Islet precursor cell (in vitro differentiated cells): ENCODE measurements around the gene GPRC5C.

Experiments used
- DNase-seq: peaks from one replicate; pipeline ENCODE4 v3.0.0-alpha.2; 2018

GPRC5C gene

DNA sequence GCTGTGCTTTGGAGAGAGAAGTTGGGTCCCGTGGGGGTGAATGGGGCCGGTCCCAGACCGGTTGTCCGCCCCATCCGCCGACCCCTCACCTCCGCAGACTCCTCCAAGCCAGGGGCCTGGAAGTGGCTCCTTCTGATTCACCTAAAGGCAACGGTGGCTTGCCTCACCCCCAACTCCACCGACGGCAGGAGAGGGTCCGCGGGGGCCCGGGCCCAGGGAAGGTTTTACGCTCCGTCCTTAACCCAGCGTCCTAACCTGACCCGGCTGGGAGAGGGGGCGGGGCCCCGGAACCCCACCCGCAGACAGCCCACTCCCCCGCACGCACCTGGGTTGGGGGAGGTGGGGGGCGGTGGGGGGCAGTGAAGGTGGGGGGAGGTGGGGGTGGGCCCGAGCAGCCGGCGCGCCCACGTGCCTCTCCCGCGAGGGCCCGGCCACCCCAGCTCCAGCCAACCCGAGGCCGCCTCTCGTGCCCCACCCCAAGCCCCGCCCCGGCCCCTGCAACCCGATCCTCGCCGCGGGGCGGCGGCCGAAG, 21.8 kb downstream of the GPRC5C start:
- DNase-seq, result no peak

DNA sequence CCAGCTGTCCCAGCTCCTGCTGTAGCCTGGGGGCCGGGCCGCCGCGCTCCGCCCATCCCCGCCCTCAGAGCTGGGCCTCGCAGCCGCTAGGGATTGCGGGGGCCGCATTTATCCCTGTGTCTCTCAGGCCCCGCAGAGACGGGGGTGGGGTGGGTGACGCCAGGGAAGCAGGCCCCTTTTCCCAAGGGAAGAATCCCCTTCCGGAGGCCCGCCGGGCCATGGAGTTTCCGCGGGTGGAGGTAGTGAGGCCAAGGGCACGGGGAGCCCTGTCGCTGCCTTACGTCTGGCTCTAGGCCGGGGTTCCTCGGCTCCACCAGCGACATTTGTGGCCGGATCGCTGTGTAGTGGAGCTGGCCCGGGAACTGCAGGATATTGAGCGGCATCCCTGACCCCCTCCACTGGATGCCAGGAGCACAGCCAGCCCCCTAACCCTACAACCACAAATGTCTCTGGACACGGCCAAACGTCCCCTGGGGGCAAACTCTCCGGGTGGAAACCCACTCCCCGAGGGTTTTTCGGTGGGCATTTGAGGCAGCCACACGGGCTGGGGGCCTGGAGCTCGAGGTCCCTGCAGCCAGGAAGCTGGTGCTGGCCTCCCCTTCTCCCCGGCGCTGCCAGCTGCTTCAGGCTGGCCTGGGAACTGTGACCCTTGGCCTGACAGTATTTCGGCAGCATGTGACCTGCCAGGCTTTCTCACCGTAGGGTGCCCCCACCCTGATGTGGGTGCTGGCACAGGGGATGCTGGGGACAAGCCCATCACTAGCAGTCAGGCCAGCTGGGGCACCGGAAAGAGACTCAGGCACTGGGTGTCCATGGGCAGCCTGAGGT, 22.5 kb downstream of the GPRC5C start:
- peak; percentile 98 for DNase-seq

DNA sequence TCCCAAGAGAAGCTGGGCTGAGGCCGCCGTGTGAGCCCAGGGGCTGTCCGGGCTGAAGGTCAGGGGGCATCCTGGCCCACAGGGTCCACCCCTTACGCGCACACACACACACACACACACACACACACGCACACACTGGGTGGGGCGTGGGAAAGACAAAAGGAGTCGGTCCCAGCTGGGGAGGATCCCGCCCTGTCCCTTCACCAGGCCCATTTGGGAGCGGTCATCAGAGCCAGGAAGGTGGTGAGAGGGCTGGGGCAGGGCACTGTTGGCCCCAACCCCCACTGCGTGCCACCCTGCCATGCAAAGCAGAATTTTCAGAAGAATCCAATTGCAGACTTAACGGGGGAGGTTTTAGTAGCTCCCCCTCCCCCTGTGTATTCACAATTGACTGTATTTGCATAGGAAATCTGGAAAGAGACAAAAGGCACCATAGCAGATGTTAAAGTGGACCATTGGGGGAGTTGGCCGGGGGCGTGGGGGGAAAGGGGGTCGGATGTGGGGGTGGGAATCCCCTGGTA, 23.2 kb downstream of the GPRC5C start:
- DNase-seq, result peak; percentile 60

DNA sequence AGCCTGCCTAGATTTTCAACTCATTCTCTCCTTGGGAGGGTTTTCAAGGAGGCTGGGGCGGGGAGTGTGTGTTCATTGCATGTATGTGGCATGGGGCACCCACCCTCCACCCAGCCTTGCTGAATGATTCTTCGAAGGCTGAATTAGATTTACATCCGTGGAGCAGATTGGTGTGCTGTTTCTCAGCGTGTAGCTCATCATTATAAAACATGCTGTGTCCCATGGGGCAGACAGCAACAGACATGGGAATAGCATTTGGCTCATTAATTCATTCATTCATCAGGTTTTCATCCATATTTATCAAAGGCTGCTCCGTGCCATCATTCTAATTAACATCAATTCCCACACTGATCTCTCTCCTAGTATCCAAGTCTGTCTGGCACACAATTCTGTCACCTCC, 23.9 kb downstream of the GPRC5C start:
- DNase-seq, result no peak

DNA sequence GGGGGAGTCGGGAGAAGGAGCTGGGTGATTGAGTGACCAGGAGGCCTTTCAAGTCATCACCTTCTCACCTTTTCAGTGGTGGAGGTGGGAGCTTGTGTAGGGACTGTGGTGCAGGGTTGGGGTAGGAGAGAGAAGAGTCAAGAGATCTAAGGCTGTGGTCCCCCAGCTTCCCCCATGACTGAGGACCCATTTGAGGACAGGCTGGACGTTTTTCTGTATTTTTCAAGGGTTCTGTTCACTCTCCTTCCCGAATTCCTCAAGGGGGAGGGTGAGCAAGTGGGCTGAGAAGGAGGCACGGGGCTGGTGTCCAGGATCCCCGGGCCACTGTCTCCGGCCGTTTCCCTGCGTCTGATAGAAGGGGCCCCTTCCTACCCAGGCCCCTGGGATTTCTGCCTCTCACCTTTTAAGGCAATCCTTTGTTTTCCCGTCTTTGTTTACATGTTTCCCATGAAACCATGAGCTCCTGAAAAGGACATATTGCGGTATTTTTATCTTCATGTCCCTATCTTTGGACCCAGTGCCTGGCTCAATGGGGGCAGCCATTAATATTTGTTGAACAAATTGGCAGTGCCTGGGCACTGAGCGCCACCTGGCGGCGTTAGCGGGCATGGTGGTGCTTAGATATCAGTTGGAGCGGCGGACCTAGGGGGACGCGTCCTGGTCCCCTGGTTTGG, 25.4 kb downstream of the GPRC5C start:
- peak; percentile 84 for DNase-seq

DNA sequence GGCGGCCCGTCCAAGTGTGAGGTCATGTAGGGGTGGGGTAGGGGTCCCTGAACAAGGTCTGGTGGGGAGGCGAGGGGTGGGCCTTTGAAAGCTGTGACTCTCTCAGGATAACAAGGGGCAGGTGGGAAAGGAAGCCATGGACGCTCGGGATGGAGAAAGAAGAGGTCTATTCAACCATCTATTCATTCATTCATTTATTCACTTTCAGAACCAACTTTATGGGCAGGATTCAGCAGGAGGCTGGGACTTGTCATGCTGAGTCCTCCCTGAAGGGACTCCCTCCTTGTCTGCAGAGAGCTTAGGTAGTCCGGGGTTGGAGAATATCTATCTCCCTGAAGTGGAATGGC, 25.9 kb downstream of the GPRC5C start:
- DNase-seq, result no peak

DNA sequence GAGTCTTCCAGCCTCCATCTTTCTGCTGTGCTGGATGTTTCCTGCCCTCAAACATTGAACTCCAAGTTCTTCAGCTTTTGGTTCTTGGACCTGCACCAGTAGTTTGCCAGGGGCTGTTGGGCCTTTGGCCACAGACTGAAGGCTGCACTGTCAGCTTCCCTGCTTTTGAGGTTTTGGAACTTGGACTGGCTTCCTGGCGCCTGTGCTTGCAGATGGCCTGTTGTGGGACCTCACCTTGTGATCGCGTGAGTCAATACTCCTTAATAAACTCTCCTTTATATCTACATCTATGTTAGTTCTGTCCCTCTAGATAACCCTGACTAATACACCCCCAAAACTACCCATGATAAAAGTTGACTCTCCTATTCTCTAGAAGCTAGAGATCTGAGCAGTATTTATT, 26.9 kb downstream of the GPRC5C start:
- no peak for DNase-seq

DNA sequence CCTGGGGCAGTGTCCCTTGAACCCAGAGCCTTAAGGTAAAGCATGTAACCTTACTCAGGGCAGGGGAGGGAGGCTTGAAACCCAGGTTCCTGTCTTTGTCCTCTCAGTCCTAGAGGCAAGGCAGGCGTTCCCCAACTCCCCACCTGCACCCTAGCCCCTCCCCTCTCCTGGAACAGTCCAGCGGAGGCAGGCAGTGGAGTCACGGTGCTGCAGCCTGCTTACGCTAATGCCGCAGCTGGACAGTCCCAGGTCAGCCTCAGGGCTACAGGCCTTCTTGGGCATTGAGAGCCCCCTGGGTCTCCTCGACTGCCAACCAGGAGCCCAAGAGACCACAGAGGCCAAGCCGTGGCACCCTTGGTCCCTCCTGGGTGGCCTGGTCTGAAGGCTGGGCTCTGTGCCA, 27.7 kb downstream of the GPRC5C start:
- peak; percentile 52 for DNase-seq

DNA sequence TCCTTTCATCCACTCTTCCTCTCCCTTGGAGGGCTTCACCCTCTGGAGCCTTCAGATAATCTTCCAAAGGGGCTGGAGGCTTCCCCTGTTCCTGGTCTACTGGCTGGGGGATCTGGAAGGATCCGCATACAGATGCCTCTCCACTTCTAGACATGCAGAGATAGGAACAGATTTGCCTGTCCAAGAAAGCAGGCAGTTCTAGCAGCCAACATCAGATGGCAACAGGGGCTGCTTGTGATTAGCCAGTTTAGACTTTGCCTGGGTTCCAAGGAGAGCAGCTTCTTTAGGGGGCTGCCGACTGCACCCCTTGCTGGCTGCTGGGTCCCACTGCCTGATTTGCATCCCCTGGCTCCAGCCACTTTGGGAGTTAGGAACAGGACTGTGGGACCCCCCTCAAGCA, 28.4 kb downstream of the GPRC5C start:
- DNase-seq, result no peak

DNA sequence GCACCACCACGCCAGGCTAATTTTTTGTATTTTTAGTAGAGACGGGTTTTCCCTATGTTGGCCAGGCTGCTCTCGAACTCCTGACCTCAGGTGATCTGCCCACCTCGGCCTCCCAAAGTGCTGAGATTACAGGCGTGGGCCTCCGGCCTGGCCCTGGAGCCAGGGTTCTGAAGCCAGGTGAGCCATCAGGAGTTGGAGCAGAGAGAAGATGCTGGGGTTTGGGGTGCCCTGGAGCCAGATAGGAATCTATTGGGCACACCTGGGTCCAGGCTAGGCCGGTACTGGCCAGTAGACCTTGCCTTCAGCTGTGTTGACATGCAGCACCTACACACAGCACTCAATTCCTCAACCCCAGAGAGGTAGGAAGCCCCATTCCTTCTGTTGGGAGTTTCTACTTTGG, 29.1 kb downstream of the GPRC5C start:
- no peak for DNase-seq

DNA sequence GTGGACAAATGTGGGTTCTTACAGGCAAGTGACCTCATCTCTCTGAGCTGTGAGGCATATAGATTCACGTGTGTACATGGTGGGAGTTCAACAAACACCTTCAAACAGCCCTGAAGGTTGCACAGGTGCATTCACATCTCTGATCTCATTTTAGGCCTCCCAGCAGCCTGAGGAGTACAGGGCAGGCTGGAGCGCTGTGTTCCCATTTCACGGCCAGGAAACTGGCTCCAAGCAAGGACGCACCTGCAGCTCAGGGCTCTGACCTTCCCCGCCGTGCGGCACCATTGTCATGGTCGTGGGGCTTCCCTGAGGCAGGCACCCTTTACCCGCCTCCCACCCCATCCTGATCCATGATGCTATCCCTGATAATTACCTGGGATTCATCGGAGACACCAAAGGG, 29.7 kb downstream of the GPRC5C start:
- DNase-seq, result no peak

DNA sequence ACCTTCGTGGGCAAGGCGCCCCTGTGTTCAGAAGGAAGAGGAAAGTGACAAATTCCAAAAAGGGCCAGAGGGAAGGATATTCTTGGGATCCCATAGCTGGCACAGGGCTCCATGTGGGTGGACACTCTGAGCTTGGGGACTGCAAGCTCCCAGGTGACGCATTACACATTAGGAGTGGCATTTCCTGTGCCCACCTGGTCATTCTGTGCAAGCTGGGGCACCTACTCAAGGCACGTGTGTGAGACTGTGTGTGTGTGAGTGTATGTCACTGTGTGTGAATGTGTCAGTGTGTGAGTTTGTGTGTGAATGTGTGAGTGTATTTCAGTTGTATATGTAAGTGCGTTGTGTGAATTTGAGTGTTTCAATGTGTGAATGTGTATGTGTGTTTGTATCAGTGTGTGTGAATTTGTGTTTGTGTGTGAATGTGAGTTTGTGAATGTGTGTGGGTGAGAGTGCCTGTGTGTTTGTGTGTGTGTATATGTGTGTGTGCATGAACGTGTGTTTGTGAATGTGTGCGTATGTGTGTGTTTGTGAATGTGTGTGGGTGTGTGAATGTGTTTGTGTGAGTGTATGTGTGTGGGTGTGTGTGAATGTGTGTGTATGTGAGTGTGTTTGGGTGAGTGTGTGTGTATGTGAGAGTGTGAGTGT, 33.0 kb downstream of the GPRC5C start:
- no peak for DNase-seq

DNA sequence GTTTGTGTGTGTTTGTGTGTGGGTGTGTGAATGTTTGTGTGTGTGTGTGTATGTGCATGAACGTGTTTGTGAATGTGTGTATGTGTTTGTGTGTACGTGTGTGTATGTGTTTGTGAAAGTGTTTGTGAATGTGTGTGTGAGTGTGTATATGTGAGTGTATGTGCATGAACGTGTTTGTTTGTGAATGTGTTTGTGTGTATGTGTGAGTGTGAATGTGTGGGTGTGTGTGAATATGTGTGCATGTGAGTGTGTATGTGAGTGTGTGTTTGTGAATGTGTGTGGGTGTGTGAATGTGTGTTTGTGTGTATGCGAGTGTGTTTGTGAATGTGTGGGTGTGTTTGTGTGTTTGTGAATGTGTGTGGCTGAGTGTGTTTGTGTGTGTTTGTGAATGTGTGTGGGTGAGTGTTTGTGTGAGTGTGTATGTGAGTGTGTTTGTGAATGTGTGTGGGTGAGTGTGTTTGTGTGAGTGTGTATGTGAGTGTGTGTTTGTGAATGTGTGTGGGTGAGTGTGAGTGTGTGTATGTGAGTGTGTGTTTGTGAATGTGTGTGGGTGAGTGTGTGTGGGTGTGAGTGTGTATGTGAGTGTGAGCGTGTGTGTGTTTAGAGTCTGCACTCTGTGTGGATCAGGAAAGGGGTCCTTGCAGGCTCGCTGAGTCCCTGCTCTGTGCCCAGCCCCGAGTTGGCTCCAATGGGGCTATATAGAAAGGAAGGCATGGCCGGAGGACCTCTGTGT, 33.7 kb downstream of the GPRC5C start:
- DNase-seq, result no peak

DNA sequence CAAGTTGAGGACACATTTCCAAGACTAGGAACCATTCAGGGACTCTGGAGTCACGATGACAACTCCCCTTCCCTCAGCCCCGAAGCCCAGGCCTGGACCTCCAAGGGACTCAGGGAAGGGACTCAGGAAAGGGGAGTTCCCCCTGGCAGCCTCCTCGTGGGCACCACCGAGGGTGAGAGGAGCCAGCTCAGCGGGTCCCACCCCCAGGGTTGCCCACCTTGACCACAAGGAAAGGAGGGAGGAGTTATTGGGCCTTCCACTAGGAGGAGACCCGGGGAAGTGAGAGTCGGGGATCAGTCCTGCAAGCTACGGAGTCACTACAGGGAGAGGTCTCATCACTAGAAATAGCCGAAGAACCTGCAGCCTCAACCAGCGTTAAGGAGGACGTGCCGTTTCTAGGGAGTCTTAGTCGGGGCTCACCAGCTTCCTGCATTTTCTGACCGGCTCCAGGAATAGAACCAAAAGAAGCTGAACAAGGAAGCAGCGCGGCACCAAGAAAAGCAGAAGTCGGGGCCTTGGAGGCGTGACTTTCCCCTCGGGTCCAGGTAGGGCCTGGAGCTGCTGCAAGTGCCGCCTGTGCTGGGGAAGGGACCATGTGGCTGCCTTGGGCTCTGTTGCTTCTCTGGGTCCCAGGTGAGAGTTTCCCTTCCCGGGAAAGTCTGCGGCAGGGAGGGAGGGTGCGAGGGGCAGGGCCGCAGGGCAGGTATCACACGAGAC, 34.4 kb downstream of the GPRC5C start, which contains the start of gene CD300A:
TSS of gene CD300A (plus strand) at position 524 of the 717 bp plus-strand sequence. CDS start at position 594, 70 bp downstream.
- no peak for DNase-seq

DNA sequence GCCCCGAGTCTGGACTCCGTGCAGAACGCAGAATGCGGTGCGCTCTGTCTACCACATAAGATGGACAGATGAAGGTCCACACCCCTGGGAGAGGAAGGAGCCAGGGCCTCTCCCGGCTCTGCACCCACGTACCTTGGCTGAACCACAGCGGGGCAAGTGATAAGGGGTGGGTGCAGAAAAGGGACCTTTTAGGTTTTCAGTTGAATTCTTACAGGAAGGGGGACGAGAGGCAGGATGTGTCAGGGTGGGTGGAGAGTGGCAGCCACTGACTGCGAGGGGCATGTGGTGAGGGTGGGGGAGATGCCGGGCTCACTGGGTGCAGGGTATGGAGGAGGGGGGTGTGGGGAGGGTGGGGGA, 34.9 kb downstream of the GPRC5C start:
- DNase-seq, result no peak

DNA sequence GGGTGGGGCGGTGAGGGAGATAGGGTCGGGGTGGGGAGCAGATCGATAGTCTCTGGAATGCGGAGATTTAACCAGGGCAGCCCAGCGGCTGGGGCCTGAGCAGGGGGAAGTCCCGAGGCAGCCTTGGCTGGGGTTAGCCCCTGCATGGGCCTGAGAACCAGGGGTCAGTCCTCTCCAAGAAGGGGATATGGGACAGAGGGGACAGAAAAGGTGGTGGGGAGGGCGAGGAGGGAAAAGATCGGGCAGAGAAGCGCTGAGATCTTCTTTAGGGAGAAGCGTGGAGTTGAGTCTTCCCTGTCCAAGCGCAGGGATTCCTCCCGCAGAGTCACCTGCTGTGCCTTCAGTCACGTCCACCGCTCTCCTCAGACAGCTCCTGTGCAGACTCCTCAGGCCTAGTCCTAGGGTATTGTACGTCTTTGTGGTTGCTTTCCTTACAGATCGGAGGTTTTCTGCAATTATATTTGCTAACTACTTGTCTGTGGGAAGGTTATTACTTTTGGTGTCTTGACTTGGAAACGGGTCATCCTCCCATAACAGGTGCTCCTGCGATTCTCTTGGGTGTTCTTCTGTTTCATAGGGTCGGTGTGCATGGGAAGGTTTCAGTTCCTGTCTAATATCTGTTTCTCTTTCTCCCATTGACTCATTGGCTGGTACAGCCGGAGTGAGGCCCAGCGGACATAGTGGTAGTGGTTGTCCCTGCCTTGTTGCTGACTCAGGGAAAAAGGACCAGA, 35.5 kb downstream of the GPRC5C start:
- DNase-seq, result no peak

DNA sequence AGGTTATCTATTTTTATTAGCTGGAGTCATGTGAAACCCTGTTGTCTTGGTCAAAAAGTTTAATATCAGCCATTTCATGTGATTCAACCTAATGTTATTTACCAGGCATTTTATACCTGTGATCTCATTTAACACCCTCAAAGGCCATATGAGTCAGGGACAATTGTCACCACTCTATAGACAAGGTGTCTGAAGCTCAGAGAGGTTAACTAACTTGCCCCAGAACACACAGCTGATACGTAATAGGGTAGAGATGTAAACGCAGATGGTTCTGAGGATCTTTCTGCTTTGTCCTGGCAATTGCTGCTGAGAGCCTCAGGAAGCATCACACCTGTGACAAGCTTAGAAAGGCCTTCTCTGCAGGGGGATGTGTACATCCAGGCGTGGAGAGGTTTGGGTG, 39.5 kb downstream of the GPRC5C start:
- no peak for DNase-seq

DNA sequence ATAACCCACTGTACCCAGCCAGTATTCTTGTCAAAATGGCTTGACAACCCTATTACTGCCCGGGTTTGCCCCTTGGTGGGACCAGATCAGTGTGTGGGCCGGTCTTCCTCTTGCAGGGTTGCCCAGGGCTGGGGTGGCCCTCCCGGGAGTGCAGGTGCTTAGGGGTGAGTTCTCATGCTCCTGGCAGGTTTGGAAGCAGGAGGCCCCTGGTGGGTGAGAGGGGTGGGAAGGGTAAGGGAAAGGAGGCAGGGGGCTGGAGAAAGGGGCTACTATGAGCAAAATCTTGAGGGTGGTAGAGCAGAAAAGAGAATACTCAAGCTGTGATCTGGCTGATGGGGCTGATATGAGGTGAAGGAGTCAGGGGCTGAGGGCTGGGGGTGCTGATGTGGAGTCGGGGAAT, 41.0 kb downstream of the GPRC5C start:
- no peak for DNase-seq

DNA sequence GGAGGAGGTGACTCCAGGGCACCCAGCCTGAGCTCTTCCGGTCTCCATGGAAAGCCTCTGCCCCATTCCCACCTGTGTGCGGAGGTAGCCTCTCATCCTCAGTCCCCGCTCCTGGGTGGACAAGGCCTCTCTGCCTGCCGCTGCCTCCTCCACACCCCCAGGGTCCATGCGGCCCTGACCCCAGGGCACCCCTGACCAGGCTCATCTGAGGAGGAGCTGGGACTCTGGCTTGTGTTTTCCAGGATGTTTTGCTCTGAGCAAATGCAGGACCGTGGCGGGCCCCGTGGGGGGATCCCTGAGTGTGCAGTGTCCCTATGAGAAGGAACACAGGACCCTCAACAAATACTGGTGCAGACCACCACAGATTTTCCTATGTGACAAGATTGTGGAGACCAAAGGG, 41.4 kb downstream of the GPRC5C start:
- DNase-seq, result no peak

DNA sequence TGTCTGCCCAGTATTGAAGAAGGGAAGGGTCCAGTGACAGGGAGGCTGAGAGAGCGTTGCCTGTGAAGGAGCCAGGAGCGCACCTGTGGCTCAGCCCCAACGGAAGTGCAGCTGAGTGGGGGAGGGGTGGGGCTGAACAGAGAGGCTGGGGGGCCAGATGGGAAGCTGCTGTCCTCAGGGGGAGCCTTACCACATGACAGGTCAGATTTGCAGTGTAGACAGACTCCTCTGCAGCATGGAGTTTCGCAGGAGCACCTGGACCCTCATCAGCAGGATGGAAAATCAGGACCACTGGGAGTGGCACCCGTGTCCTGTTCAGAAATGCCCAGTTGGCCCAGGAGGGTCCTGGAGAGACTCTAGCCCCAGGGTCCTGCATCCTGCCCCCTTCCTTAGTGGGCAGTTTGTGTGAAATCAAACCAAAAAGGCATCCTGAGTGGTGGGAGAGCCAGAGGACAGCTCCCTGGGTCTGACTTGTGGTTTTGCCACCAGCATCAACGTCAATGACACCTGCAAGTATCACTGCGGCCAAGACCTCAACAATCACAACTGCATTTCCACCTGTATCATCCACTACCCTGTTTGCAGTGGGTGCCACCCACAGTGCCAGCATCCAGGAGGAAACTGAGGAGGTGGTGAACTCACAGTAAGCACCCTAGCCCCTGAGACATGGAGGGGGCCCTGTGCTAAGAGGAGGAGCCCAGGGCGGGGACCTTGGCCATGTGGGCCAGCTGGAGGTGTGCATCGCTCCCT, 42.3 kb downstream of the GPRC5C start:
- no peak for DNase-seq

DNA sequence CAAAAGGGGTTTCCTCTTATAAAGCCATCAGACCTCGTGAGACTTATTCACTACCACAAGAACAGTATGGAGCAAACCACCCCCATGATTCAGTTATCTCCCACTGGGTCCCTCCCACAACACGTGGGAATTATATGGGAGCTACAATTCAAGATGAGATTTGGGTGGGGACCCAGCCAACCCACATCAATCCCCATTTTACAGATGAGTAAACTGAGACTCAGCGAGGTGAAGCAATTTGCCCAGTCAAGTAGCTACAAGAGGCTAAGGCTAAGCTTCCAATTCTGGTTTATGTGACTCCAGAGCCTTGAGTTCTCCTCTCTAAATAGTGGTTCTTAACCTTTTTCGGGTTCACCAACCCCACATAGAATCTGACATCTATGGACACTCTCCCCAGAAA, 43.3 kb downstream of the GPRC5C start:
- no peak for DNase-seq
